Amygdala (tissue), 56 donors: ENCODE data around the gene CFAP70.
"Not testable (repeated sequence)": the region's sequence is repeated elsewhere in the genome, so short reads cannot be mapped to it uniquely, and the experiment has no call there.

ENCODE experiments used
- DNase-seq, 56 donors: peaks; one replicate each; lab custom pipeline; 2025; lab: John Stamatoyannopoulos, UW

The CFAP70 gene

DNA sequence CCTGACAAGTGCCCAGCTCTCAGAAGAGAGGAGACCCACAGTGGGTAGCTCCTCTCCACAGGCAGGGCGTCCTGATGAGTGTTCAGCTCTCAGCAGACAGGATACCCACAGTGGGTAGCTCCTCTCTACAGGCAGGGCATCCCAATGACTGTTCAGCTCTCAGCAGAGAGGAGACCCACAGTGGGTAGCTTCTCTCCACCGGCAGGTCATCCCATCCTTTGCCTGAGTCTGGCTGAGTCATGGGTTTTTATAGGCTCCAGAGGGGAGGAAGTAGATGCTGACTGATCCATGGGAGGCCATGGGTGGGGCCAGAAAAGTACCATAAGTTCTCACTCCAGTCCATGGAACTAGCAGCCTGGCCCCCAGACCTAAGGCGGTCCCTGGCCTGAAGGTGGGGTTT is 18.5 kb downstream of the CFAP70 start:
- no peak for DNase-seq

GRCh38 chr10:73339436-73339835 is 19.2 kb downstream of the CFAP70 start:
- peak in 38 of 56 donors; percentile 2 to 74 (median 22) for DNase-seq

DNA sequence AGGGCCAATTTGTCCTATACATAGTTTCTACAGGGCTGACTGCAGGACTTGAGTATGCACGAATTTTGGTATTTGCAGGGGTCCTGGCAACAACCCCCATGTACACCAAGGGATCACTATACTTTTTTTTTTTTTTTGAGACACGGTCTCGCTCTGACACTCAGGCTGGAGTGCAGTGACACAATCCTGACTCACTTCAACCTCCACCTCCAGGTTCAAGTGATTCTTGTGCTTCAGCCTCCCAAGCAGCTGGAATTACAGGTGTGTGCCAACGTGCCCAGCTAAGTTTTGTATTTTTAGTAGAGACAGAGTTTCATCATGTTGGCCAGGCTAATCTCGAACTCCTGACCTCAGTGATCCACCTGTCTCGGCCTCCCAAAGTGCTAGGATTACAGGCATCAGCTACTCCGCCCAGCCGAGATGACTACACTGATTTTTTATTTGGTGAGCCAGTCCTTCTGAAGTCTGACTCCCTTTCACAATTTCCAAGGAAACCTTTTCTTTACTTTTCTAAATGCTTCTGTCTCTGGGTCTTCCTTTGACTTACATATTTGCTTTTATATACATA is 19.8 kb downstream of the CFAP70 start:
- DNase-seq, result no peak

GRCh38 chr10:73333202-73333601 is 25.5 kb downstream of the CFAP70 start:
- DNase-seq, result no peak

DNA sequence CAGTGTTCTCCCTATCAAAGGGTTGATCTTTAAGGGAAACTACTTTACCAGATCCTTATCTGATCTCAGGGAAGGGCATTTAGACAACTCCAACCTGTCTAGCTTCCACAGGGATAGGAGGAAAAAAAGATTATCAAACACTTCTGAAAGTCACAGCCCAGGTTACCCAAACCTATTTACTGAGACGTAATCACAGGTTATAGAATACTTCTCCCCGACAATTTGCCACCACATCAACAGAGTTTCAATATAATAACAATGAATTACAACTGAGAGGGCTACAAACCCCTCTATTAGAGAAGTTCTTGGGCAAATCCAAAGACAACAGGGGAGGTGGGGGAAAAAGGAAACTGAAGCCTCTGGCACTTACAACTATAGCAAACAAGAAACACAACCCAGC is 26.3 kb downstream of the CFAP70 start:
- DNase-seq, result no peak

- DNase-seq, result not testable (repeated sequence)
Measured at GRCh38 chr10:73328523-73328922, 30.1 kb downstream of the CFAP70 start.

- not testable (repeated sequence) for DNase-seq
Measured at GRCh38 chr10:73325290-73325689, 33.4 kb downstream of the CFAP70 start.

GRCh38 chr10:73323582-73323981 is 35.1 kb downstream of the CFAP70 start:
- not testable (repeated sequence) for DNase-seq

- DNase-seq, result no peak
Measured at GRCh38 chr10:73310475-73310874, 48.2 kb downstream of the CFAP70 start.

DNA sequence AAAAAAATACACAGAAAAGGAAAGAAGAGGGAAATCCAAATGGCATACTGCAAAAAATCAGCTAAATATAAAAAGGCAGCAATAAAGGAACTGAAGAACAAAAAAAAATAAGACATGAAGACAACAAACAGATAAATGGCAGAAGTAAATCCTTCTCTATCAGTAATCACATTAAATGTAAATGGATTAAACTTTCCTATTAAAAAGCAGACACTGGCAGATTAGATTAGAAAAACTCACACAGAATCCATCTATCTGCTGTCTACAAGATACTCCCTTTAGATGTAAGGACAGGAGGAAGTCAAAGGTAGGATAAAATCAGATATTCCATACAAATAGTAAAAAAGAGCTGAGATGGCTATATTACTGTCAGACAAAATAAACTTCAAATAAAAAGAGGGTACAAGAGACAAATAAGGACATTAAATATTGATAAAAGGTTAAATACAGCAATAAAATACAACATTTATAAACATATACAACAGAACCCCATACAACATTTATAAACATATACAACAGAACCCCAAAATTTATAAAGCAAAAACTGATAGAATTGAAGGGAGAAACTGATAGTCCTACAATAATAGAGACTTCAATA is 51.4 kb downstream of the CFAP70 start:
- DNase-seq, result no peak

DNA sequence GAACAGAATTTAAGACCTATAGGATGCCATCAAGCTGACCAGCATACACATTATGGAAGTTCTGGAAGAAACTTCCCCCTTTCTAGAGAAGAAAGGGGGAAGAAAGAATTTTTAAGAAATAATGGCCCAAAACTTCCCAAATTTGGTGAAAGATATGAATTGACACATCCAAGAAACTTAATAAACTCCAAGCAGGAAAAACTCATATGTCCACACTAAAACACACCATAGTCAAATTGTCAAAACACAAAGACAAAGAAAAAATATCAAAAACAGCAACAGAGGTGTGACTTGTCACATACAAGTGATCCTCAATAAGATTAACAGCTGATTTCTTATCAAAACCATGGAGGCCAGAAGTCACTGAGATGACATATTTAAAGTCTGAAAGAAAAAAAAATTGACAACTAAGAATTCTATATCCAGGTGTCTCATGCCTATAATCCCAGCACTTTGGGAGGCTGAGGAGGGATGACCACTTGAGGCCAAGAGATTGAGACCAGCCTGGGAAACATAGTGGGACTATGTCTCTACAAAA is 52.4 kb downstream of the CFAP70 start:
- DNase-seq, result no peak

GRCh38 chr10:73296946-73297345 is 61.7 kb downstream of the CFAP70 start:
- DNase-seq, result no peak

GRCh38 chr10:73293461-73293860 is 65.2 kb downstream of the CFAP70 start:
- no peak for DNase-seq

GRCh38 chr10:73289958-73290357 is 68.7 kb downstream of the CFAP70 start:
- no peak for DNase-seq

DNA sequence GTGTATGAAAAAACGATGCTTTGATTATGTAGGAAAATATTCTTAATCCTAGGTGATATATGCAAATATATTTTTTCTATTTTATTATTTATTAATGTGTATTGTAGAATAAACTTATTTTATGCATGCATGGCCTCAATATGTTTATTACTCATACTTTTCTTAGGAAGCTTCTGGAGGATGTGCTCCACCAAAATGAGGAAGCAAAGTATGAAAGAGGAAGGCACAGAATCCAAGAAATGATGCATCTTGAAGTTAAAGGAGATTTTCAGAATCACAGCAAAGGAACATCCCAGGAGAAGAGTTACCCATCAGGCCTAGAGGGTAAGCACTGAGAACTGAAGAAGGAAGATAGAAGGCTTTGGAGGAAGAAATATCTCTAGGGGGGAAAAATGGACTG is 71.2 kb downstream of the CFAP70 start:
- no peak for DNase-seq

DNA sequence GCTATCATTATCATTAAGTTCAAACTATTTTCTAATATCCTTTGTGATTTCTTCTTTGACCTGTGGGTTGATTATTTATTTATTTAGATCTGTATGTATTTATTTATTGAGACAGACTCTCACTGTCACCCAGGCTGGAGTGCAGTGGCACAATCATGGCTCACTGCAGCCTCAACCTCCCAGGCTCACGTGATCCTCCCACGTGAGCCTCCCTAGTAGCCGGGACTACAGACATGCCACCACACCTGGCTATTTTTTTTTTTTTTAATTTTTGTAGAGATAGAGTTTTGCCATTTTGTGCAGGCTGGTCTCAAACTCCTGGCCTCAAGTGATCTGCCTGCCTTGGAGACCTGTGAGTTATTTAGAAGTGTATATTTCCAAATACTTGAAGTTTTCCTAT is 77.6 kb downstream of the CFAP70 start:
- DNase-seq, result no peak

DNA sequence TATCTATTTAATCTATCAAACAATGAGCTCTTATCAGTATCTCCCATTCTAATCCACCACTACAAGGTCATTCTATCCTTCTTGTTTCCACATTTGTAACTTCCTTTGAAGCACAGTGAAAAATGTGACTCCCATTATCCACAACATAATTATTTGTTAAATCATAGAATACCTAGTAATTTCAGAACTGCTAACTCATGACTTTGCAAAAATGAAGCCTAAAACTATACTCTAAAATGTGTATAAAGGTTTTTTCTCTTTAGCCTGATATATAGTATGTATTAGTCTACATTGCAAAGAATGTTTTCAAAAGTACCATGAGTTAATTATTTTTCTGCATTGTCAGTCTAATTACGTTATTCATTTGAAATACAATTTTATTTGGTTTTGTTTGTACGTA is 94.2 kb downstream of the CFAP70 start:
- DNase-seq, result no peak

- DNase-seq, result peak in 1 of 56 donors; percentile 0
Measured at GRCh38 chr10:73263693-73264347, 94.8 kb downstream of the CFAP70 start.

DNA sequence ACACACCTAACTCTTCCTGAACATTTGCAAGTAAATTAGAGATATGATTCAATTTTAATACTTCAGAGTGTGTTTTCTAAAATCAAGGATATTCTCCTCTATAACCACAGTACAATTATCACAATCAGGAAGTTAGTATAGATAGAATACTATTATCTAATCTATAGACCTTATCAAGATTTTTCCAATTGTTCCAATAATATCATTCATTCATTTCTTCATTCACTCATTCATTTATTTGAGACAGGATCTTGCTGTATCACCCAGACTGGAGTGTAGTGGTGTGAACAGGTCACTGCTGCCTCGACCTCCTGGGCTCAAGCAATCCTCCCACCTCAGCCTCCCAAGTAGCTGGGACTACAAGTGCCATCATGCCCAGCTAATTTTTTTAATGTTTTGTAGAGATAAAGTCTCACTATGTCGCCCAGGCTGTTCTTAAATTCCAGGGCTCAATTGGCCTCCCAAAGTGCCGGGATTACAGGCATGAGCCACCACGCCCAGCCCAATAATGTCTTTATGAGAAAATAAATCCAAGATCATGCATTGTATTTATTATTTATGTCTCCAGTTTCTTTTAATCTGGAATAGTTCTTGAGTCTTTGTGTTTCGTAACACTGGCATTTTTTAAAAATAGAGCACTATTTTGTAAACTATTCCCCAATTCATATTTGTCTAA is 95.6 kb downstream of the CFAP70 start:
- DNase-seq, result no peak

DNA sequence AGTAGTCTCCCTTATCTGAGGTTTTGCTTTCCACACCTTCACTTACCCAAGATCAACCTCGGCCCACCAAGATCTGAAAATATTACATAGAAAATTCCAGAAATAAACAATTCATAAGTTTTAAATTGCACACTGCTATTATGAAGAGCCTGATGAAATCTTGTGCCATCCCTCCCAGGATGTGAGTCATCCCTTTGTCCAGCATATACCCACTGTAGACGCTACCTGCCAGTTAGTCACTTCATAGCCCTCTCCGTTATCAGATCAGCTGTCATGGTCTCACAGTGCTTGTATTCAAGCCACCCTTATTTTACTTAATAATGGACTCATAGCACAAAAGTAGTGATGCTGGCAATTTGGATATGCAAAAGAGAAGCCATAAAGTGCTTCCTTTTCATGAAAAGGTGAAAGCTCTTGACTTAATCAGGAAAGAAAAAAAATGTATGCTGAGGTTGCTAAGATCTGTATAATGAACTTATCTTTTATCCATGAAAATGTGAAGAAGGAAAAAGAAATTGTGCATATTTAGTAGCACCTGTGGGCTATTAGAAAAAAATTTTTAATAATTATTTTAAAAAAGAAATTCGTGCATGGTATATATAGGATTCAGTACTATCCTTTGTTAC is 96.4 kb downstream of the CFAP70 start:
- DNase-seq, result no peak
